Measurements from ENCODE around the gene ABCB4. TPM values are rescaled to one million over a fixed set of nuclear protein-coding genes. Genes with fewer than 3 reads are reported as not detected.
A peak's percentile ranks its signal among the peaks of the same experiment; 100 is the strongest.

The ABCB4 gene
- 0.40 TPM for polyA plus RNA-seq (ENCODE audit: insufficient read length)

GRCh38 chr7:87475359-87476178 is at the start of gene ABCB4:
ABCB4 (minus strand) TSS chr7:87475680; CDS start chr7:87475465, 215 bp downstream.
- no peak for DNase-seq (ENCODE audit: low read depth)

GRCh38 chr7:87518735-87519134 is 43.3 kb upstream of the ABCB4 start:
- no peak for DNase-seq (ENCODE audit: low read depth)

GRCh38 chr7:87517891-87518290 is 42.4 kb upstream of the ABCB4 start:
- DNase-seq (ENCODE audit: low read depth) = no peak

GRCh38 chr7:87517136-87517815 is 41.8 kb upstream of the ABCB4 start:
- no peak for DNase-seq (ENCODE audit: low read depth)

GRCh38 chr7:87513735-87514335 is 38.4 kb upstream of the ABCB4 start:
- no peak for DNase-seq (ENCODE audit: low read depth)

GRCh38 chr7:87512906-87513305 is 37.4 kb upstream of the ABCB4 start:
- DNase-seq (ENCODE audit: low read depth) = peak; percentile 63

- no peak for DNase-seq (ENCODE audit: low read depth)
Measured at GRCh38 chr7:87511510-87511909, 36.0 kb upstream of the ABCB4 start.

- peak; percentile 44 for DNase-seq (ENCODE audit: low read depth)
Measured at GRCh38 chr7:87510411-87510875, 35.0 kb upstream of the ABCB4 start.

- no peak for DNase-seq (ENCODE audit: low read depth)
Measured at GRCh38 chr7:87507446-87507845, 32.0 kb upstream of the ABCB4 start.

GRCh38 chr7:87506246-87507180 is 31.0 kb upstream of the ABCB4 start:
- DNase-seq (ENCODE audit: low read depth) = no peak

- no peak for DNase-seq (ENCODE audit: low read depth)
Measured at GRCh38 chr7:87505557-87506245, 30.2 kb upstream of the ABCB4 start.

- no peak for DNase-seq (ENCODE audit: low read depth)
Measured at GRCh38 chr7:87505122-87505521, 29.6 kb upstream of the ABCB4 start.

- no peak for DNase-seq (ENCODE audit: low read depth)
Measured at GRCh38 chr7:87499494-87499893, 24.0 kb upstream of the ABCB4 start.

- no peak for DNase-seq (ENCODE audit: low read depth)
Measured at GRCh38 chr7:87498893-87499292, 23.4 kb upstream of the ABCB4 start.

- no peak for DNase-seq (ENCODE audit: low read depth)
Measured at GRCh38 chr7:87497482-87497881, 22.0 kb upstream of the ABCB4 start.

- DNase-seq (ENCODE audit: low read depth) = no peak
Measured at GRCh38 chr7:87495366-87495765, 19.9 kb upstream of the ABCB4 start.

- no peak for DNase-seq (ENCODE audit: low read depth)
Measured at GRCh38 chr7:87494454-87494853, 19.0 kb upstream of the ABCB4 start.

GRCh38 chr7:87483131-87483530 is 7.7 kb upstream of the ABCB4 start:
- no peak for DNase-seq (ENCODE audit: low read depth)

GRCh38 chr7:87482115-87482514 is 6.6 kb upstream of the ABCB4 start:
- DNase-seq (ENCODE audit: low read depth) = no peak

GRCh38 chr7:87480386-87480785 is 4.9 kb upstream of the ABCB4 start:
- DNase-seq (ENCODE audit: low read depth) = no peak

- DNase-seq (ENCODE audit: low read depth) = no peak
Measured at GRCh38 chr7:87479951-87480350, 4.5 kb upstream of the ABCB4 start.
